Measurements from ENCODE around the gene CYTH3.

CYTH3 gene

DNA sequence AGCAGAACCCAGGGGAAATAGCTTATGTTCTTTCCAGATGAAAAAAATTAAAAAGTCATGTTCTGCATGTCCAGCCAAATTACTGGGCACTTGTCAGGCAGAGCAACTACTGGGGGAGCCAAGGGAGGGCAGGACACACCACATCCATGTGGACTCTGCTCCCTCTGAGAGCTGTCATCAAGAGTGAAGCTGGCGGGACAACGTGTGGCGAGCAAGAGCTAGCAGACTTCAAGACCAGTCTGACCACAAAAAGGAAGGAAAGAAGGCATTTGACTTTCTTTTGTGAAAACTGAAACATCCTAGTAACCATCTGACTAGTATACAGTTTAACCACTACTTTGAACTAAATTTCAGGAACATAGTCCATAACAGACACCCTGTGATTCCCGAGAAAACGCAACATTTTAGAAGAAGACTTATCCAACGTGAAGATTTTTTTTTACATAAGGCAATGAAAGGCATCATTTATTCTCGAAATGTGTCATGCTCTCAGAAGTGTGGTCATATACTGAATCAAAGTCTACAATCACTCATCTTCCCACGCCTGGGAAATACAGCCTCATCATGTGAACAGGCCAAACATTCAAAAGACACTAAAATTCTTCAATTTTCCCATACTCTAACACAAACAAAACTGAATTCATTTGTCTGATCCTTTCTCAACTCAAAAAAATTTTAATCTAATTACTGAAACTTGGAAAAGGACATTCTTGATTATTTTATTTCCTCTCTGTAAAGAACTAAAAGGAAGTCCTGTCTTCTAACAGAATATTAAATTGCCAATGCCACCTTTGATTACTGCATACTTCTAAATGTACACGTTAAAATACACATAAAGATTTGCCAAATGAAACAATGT lies 15.5 kb downstream of the CYTH3 start:
- peak in 1 of 2 donors; percentile 32 for DNase-seq (ENCODE audit: low read depth in 2 of 2)

DNA sequence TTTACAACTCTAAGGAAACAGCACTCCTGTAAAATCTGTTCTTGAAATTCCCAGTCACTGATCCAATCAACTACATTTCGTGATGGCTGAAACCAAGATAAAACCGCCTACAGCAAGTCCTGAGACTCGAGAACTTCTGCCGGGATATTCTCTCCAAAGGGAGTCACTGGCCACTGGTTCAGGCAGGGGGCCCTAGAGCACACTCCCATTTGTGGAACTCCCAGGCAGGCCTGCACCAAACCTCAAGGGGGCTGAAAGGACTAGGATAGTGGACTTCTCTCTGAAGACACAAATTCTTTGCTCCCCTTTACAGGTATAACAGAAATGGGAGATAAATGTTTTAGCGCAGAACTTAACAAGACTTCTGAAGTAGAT lies 16.3 kb downstream of the CYTH3 start:
- no peak for DNase-seq (ENCODE audit: low read depth in 2 of 2)

GRCh38 chr7:6254866-6255265 lies 17.6 kb downstream of the CYTH3 start:
- no peak for DNase-seq (ENCODE audit: low read depth in 2 of 2)

GRCh38 chr7:6252748-6253147 lies 19.7 kb downstream of the CYTH3 start:
- no peak for DNase-seq (ENCODE audit: low read depth in 2 of 2)

DNA sequence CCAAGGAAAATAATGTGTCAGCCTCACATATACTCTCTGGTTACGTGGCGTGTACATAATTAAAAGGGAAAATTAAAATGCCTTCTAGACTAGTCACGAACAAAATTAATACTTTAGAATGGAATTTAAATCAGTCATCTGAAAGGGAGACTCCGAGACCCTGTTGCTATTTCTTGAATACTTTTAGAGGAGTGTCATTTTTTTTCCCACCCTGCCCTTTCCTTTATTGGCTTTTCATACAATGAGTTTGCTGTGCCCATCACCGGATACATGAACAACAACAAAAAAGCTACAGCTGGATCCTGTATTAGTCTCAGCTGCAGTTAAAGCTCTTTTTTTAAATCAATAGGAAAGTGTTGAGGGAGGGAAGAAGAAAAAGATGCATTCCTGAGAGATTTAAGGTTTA lies 20.1 kb downstream of the CYTH3 start:
- DNase-seq (ENCODE audit: low read depth in 2 of 2), result no peak

- no peak for DNase-seq (ENCODE audit: low read depth in 2 of 2)
These were observed 20.8 kb downstream of the CYTH3 start for GRCh38 chr7:6251653-6252052.

GRCh38 chr7:6250364-6250833 lies 22.0 kb downstream of the CYTH3 start:
- no peak for DNase-seq (ENCODE audit: low read depth in 2 of 2)

- DNase-seq (ENCODE audit: low read depth in 2 of 2), result no peak
These were observed 23.4 kb downstream of the CYTH3 start for GRCh38 chr7:6249043-6249442.

DNA sequence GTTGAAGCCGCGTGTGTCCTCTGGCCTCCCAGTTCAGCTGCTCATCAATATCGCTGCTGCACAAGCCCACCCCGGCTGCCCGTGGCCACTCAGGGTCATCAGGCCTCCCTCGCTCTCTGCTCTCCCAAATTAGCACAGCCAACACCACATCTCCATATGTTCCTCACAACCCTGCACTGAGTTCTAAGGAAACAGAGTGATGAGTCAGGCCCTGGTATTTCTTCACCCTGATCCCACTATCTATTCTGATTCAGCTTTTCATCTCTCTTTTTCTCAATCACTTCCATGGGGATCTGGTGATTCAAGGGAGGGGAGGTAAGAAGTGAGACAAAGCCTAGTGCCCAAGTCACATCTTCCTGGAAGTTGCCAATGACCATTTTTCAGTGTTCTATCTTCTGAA lies 23.8 kb downstream of the CYTH3 start:
- no peak for DNase-seq (ENCODE audit: low read depth in 2 of 2)

- DNase-seq (ENCODE audit: low read depth in 2 of 2), result no peak
These were observed 26.0 kb downstream of the CYTH3 start for GRCh38 chr7:6246251-6246917.

GRCh38 chr7:6244021-6244420 lies 28.4 kb downstream of the CYTH3 start:
- no peak for DNase-seq (ENCODE audit: low read depth in 2 of 2)

GRCh38 chr7:6243168-6243567 lies 29.3 kb downstream of the CYTH3 start:
- no peak for DNase-seq (ENCODE audit: low read depth in 2 of 2)

DNA sequence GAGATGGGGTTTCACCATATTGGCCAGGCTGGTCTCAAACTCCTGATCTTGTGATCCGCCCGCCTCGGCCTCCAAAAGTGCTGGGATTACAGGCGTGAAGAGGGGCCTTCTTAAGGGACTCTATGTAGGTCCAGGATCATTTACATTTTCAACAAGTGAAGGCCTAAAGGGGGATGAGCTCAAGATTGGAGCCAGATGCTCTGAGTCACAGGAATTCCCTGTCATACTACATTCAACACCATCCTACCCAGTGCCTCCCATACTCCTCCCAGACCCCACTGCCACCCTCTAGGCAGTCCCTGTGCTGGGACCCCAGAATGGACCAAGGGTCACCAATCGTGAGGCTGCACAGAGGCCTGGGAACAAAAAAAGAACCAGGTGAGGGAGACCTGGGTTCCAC lies 29.9 kb downstream of the CYTH3 start:
- no peak for DNase-seq (ENCODE audit: low read depth in 2 of 2)

- no peak for DNase-seq (ENCODE audit: low read depth in 2 of 2)
These were observed 30.8 kb downstream of the CYTH3 start for GRCh38 chr7:6241607-6241973.

- no peak for DNase-seq (ENCODE audit: low read depth in 2 of 2)
These were observed 34.0 kb downstream of the CYTH3 start for GRCh38 chr7:6238309-6238925.

DNA sequence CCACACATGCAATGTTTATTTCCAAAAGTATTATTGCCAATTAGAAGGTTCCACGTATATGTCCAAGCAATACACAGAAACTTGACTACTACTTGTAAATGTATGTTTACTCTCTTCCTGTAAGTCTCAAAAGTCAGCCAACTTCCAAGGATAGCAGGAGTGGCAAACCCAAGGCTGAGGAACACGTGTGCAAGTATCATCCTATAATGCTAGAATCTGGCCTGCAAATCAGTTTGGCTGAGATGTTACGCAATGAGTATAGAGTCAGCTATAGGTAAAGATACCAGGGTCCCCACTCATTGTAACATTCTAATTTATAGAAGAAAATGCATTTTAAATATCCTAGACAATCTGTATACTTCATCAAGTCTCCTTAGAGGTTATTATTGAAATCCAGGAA lies 34.7 kb downstream of the CYTH3 start:
- DNase-seq (ENCODE audit: low read depth in 2 of 2), result no peak

GRCh38 chr7:6237011-6237410 lies 35.4 kb downstream of the CYTH3 start:
- no peak for DNase-seq (ENCODE audit: low read depth in 2 of 2)

GRCh38 chr7:6235029-6235871 lies 37.2 kb downstream of the CYTH3 start:
- no peak for DNase-seq (ENCODE audit: low read depth in 2 of 2)

DNA sequence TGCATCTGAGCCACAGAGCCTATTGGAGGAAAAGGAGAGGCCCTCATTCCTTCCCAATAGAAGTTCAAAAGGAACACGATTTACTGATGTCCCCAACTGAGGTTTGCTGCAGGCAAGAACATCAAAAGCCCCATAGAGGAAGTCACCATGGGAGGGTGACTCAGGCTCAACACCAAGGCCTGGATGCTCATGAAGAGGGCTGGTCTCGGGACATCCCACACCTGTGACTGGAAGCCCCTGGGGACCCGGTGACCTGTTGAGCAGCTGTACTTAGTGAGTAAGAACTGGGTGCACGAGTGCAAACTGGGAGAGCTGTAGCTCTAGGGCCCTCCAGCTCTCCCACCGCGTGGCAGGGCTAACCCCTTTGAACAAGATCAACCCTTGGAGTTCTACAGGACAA lies 38.0 kb downstream of the CYTH3 start:
- no peak for DNase-seq (ENCODE audit: low read depth in 2 of 2)

- no peak for DNase-seq (ENCODE audit: low read depth in 2 of 2)
These were observed 39.9 kb downstream of the CYTH3 start for GRCh38 chr7:6232534-6232933.

- DNase-seq (ENCODE audit: low read depth in 2 of 2), result no peak
These were observed 40.3 kb downstream of the CYTH3 start for GRCh38 chr7:6232116-6232515.

DNA sequence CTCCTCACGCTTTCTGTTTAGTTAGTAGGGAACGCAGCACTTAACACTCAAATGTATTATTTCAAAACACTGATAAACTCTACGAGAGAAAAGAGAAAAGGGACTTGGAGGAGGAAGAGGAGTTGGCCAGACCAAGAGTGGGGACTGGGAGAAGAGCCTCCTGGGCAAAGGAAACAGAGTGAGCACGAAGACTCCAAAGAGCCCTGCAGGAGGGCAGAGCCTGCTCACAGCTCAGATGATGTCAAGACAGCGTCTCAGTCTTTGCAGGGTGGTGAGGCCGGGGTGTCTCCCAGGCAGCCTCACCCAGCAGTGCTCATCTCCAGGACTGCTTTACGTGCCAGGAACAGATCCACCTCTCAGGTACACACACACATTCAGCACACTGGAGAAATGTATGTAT lies 41.2 kb downstream of the CYTH3 start:
- no peak for DNase-seq (ENCODE audit: low read depth in 2 of 2)

All from stimulated activated CD4-positive, alpha-beta T cell treated with anti-CD3 and anti-CD28 coated beads, Interleukin-1b, Interleukin-23, amount 100 ng/mL, for 4 hours (primary cell).